OCI-LY1 (cell line): ENCODE data around the gene PPP2R2B.

Experiments used
- EZH2 ChIP-seq: fragments of 200-600 bp; sonication (generic), shearing (Covaris generic); IDR thresholded peaks from 2 replicates; pipeline ENCODE4 v1.8.0; 2017; ENCODE audit warnings: borderline replicate concordance, mixed run types, mild to moderate bottlenecking, antibody characterized with exemption, low read length, moderate library complexity, mixed read lengths
- TF ChIP-seq, protein P1 (sequence below): fragments of 200-600 bp; sonication (generic), shearing (Covaris generic); IDR thresholded peaks from 2 replicates; pipeline ENCODE4 v1.5.1; 2017; ENCODE audit warnings: mild to moderate bottlenecking, antibody characterized with exemption, low read length, moderate library complexity, mixed read lengths

DNA sequence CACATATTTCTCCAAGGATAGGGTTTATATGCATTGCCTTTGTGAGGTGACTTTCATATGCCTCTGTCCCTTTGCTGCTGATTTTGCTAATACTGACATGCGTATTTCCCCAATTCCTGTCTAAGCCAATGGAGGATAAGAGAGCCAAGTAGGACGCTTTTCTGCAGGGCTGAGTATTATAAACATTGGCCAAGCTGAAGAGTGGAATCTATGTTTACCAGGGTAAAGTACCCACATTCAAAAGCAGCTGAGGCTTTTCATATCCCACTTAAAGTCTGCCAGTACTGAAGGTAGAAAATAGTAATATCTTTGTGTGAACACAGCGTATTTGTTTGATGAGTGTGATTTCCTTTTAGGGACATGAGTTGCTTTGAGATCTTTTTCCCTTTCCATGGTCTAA, 233.7 kb downstream of the PPP2R2B start:
- TF ChIP-seq, protein P1, sequence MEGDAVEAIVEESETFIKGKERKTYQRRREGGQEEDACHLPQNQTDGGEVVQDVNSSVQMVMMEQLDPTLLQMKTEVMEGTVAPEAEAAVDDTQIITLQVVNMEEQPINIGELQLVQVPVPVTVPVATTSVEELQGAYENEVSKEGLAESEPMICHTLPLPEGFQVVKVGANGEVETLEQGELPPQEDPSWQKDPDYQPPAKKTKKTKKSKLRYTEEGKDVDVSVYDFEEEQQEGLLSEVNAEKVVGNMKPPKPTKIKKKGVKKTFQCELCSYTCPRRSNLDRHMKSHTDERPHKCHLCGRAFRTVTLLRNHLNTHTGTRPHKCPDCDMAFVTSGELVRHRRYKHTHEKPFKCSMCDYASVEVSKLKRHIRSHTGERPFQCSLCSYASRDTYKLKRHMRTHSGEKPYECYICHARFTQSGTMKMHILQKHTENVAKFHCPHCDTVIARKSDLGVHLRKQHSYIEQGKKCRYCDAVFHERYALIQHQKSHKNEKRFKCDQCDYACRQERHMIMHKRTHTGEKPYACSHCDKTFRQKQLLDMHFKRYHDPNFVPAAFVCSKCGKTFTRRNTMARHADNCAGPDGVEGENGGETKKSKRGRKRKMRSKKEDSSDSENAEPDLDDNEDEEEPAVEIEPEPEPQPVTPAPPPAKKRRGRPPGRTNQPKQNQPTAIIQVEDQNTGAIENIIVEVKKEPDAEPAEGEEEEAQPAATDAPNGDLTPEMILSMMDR = no peak
- TF ChIP-seq EZH2 = no peak
